Measurements from ENCODE around the gene ASNS.
A peak's percentile ranks its signal among the peaks of the same experiment; 100 is the strongest.
"Not testable (repeated sequence)": the region's sequence is repeated elsewhere in the genome, so short reads cannot be mapped to it uniquely, and the experiment has no call there.

ASNS gene

DNA sequence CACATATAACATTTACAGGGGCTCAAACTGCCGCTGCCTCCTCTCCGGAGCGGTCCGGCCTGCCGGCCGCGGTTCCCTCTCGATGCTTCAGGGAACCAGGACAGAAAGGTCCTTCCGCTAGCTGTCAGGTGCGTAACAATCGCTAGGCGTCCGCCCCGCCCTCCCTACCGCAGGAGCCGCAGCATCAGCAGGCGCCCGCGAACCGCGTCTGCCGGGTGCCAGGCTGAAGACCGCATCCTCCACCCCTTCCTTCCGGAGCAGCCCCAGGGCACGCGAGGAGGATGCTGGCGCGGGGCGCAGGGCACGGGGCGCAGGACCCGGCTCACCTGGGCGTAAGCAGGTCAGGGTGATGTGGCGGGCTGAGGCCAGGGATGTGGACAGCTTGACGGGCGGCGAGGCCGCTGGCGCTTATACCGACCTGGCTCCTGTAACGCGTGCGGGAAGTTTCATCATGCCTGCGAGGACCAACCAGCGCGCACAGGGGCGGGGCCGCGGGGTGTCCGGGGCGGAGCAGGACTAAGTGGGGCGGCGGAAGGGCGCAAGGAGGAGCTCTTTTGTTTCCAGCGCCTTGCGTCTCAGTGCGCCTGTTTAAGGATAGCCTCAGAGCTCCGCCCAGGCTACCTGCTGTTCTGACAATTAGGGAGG is at the start of gene ASNS:
ASNS (minus strand) TSS at position 384 of the 645 bp plus-strand sequence. CDS start 3,252 bp downstream, outside the sequence.
- FAIRE-seq (peak; percentile 87), DNase-seq (ENCODE audit: low spot score) (peak; percentile 96)

DNA sequence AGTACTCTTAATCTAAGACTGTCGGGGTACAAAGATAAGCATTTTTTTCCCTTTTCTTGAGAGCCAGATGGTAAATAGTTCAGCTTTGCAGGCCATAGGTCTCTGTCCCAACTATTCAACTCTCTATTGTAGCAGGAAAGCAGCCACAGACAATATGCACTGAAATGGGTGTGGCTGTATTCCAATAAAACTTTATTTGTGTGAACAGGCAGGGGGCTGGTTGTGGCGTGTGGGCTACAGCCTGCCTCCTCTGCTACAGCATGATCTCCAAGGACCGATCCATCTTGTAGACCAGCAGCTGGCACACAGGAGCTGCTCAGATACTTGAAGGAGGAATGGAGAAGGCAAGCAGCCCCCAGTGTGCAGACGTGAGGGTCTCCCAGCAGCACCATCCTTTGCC is 49.0 kb upstream of the ASNS start:
- not testable (repeated sequence) for FAIRE-seq; DNase-seq (ENCODE audit: low spot score)

- FAIRE-seq; DNase-seq (ENCODE audit: low spot score): not testable (repeated sequence)
Measured at GRCh38 chr7:97915267-97915666, 43.1 kb upstream of the ASNS start.

- not testable (repeated sequence) for FAIRE-seq
Measured at GRCh38 chr7:97912294-97912693, 40.1 kb upstream of the ASNS start.

DNA sequence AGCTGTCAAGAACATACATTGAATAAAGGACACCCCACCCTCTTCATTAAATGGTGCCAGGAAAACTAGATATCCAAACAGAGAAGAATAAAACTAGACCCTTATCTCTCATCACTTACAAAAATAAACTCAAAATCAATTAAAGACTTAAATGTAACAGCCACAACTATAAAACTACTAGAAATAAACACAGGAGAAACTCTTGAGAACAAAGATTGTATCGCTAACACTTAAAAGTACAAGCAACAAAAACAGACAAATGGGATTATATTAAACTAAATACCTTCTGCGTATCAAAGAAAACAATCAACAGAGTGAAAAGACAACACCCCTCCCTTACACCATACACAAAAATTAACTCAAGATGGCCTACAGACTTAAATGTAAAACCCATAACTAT is 24.7 kb upstream of the ASNS start:
- FAIRE-seq; DNase-seq (ENCODE audit: low spot score): not testable (repeated sequence)

More at GRCh38 chr7:97912294-97912693, 40.1 kb upstream of the ASNS start:
- not testable (repeated sequence) for DNase-seq (ENCODE audit: low spot score)

DNA sequence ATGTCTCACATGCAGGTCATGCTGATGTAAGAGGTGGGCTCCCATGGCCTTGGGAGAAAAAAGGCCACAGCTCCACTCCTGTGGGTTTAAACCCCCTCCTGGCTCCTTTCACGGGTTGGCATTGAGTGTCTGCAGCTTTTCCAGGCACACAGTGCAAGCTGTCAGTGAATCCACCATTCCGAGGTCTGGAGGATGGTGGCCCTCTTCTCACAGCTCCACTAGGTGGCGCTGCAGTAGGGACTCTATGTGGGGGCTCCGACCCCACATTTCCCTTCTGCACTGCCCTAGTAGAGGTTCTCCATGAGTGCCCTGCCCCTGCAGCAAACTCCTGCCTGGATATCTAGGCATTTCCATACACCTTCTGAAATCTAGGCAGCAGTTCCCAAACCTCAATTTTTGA is 19.5 kb upstream of the ASNS start:
- not testable (repeated sequence) for FAIRE-seq; DNase-seq (ENCODE audit: low spot score)

DNA sequence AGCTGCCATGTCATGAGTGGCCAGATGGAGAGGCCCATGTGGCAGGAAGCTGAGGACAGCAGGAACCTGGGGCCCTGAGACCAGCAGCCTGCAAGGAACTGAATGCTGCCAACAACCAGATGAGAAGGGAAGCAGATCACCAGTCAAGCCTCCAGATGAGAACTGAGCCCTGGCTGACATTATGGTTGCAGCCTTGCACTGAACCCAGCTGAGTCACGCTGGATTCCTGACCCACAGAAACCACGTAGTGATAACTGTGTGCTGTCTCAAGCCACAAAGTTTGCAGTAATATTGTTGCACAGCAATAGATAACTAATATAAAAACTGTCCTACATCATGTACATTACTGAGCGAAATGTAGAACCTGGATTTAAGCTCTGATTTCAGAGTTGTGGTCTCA is 7.3 kb upstream of the ASNS start:
- FAIRE-seq; DNase-seq (ENCODE audit: low spot score): not testable (repeated sequence)

DNA sequence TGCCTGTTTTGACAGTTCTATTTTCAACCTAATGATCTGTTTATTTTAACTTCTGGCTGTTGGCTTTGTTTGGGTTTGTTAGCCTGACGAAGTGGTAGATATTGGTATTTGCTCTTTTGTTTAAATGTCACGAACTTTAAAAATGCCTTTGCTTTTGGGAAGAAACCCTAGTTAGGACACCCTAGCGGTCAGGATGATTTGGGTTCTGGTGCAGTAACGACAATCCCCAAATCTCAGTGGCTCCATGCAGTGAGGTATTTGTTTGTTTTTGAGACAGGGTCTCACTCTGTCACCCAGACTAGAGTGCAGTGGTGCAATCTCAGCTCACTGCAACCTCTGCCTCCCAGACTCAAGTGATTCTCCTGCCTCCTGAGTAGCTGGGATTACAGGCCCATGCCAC is 2.7 kb upstream of the ASNS start:
- FAIRE-seq; DNase-seq (ENCODE audit: low spot score): not testable (repeated sequence)

- FAIRE-seq: no peak
- no peak for DNase-seq (ENCODE audit: low spot score)
Measured at GRCh38 chr7:97873606-97874005, 1.4 kb upstream of the ASNS start.

- DNase-seq (ENCODE audit: low spot score) (no peak), FAIRE-seq (peak; percentile 27)
Measured at GRCh38 chr7:97871659-97872024, 566 bp downstream of the ASNS start.

DNA sequence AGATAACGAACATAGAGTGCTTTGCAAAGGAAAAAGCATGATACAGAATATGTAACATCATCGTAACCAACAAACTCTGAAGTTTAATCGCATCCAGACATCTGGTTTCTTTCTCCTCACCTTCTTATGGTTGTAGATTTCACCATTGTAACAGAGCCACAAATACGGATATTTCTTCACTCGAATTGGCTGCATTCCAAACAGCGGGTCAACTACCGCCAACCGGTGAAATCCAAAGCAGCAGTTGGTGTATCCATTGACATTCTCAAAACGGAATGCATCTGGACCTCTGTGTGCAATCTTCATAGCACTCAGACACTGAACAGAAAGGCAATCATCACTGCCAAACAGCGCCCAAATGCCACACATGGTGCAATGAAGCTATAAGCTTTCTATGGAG is 3.4 kb downstream of the ASNS start:
- FAIRE-seq: peak; percentile 9
- no peak for DNase-seq (ENCODE audit: low spot score)

GRCh38 chr7:97868314-97868713 is 3.9 kb downstream of the ASNS start:
- no peak for DNase-seq (ENCODE audit: low spot score)

DNA sequence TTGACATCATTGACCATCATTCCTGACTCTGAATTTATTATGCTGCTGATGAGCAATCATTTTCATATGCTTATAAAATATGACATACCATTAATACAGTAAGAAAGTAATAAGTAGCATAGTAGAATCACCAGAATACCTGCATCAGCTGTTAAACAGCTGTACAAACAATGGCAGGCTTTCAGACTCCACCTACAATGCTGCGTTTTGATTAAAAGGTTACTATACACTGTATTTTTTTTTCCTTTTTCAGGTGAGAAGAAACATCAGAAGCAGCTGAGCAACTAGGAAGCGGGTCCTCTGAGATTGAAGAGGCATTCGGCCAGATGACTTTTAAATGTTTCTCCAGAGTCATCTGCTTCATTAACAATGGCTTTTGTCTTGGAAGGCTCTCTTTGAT is 7.1 kb downstream of the ASNS start:
- DNase-seq (ENCODE audit: low spot score) (no peak), FAIRE-seq (peak; percentile 42)

More at GRCh38 chr7:97868314-97868713, 3.9 kb downstream of the ASNS start:
- FAIRE-seq: no peak

DNA sequence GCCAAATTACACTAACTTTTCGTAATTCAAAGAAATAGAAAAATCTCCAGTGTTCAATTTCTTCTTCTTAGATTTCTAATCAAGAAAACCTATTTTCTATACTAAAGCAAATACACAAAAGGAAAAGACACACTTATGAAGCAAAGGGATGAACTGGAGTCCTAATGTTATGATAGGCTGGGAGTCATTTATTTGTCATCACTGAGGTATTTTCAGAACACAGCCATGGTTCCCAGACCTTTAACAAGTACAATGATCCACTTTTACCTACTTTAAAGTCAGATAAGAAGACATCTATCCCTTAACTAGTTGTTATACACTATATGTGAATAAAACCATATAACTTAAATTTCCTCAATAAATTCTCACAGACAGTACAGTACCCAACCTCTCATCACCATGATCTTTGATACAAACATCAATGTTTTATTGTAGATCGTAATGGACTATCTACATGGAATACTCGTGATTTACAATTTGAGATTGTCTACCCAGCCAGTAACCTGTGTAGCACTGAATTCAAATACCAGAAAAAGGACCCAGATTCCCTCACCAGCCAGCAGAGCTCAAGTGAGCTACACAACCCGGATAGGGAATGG is 12.5 kb downstream of the ASNS start:
- FAIRE-seq (peak; percentile 81), DNase-seq (ENCODE audit: low spot score) (no peak)

DNA sequence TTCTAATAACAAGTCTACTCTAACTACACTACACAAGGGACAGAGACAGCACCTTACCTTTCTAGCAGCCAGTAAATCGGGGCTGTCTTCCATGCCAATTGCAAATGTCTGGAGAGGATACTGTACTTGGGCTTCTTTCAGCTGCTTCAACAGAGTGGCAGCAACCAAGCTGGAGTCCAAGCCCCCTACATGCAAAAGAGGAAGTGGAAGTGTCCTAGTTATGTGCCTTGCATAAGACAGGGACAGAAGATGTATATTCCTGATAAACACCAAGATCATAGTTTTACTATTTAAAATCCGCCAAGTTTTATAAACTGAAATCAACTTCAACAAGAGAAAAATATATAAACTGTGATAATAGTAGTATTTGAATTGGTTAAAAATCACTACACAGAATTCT is 14.0 kb downstream of the ASNS start:
- DNase-seq (ENCODE audit: low spot score) (no peak), FAIRE-seq (no peak)

DNA sequence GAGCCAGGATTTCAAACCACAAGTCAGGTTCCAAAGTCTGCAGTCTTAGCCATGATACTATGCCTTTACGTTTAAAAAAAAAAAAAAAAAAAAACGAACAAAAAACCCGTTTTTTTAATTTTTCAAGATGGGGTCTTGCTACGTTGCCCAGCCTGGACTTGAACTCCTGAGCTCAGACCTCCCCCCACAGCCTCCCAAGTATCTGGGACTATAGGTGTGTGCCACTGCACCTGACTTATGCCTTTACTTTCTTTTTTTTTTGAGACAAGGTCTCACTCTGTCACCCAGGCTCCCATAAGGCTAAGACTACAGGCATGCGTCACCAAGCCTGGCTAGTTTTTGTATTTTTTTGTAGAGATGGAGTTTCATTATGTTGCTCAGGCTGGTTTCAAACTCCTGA is 14.7 kb downstream of the ASNS start:
- DNase-seq (ENCODE audit: low spot score): no peak
- FAIRE-seq: no peak

GRCh38 chr7:97851683-97852082 is 20.5 kb downstream of the ASNS start:
- DNase-seq (ENCODE audit: low spot score): no peak
- FAIRE-seq: no peak

- not testable (repeated sequence) for FAIRE-seq; DNase-seq (ENCODE audit: low spot score)
Measured at GRCh38 chr7:97850262-97851031, 21.8 kb downstream of the ASNS start.

DNA sequence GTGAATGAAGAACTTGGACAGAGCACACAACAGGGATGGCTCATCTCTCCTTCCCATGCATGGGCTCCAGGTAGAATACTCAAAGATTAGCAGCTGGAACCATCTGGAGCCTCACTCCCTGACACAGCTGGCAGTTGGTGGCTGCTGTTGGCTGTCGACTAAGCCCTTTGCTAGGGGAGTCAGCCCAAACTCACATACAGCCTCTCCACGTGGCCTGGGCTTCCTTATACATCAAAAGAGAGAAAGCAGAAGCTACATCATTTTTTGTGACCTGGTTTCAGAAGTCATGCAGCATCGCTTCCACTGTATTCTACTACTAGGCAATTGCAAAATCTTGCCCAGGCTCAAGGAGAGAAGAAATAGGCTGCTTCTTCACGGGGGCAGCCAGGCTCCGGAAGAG is 24.4 kb downstream of the ASNS start:
- no peak for DNase-seq (ENCODE audit: low spot score)
- no peak for FAIRE-seq

DNA sequence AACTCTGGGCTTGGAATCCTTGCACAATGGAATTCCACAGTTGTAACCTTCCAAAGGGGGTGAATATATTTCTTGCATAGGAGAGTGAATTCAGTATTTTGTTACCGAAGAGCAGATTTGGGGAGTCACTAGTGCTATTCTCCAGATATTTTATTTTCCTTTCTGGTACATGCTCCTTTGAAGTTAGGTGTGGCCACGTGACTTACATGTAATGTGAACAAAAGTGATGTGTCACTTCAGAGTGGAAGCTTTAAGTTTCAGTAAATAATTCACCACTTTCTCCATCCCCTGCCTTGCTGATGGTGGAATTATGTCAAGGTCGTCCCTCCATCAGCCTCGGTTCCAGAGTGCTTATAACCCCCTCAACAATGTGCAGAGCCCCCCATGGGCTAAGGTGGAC is 25.3 kb downstream of the ASNS start:
- FAIRE-seq (no peak), DNase-seq (ENCODE audit: low spot score) (no peak)

DNA sequence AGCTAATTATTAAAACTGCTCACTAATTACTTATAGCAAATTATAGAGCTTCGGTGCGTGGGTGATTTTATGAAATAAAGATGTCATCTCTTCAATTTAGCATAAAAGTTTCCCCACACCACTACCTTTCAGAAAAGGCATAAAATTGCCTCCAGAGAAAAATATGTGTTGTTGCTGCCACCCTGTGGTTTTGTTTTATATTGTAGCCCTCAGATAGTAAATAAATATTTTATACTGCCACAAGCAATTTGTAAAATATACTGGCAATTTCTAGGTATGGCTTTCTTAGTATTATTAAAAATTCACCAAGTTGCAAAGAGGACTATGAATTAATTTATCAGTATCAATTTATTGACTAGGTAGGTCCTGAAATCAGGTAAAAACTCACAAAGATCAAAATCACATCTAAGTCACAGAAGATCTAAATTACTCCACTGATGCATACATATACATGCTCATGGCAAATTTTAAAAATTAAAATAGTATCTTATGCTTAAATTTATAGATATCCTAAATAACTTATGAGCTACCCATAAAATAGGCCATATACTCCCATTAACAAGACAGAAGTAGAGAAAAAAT is 26.5 kb downstream of the ASNS start:
- FAIRE-seq: no peak
- DNase-seq (ENCODE audit: low spot score): peak; percentile 23

DNA sequence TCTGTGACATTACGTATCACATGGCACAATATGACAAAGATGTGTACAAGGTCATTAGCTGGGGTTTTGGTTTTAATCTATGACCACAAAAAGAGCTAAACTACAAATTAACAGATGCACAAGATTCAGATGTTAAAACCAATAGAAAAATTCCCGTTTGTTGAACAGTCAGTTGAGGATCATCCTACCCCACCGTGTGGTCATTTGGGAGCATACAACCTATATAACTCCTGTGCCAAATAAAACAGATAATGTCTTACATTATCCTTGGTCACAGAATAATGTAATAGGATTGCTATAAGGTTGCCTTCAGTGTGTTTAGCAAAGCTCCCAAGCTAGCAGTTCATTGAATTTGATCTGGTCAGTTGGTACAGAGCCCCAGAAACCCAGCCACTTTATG is 28.2 kb downstream of the ASNS start:
- FAIRE-seq (no peak), DNase-seq (ENCODE audit: low spot score) (peak; percentile 35)
